HG02840 (cell line): ENCODE data around the gene KIAA0513.

Experiments
- ATAC-seq: cut with Tn5 transposase; IDR thresholded peaks from one replicate; pipeline ENCODE4 v1.9.1; 2021; ENCODE audit warnings: mild to moderate bottlenecking, moderate library complexity, moderate number of reproducible peaks; ENCODE audit not compliant: unreplicated experiment, low FRiP score

The KIAA0513 gene

GRCh38 chr16:85084841-85085510 is 57.4 kb downstream of the KIAA0513 start:
- no peak for ATAC-seq

GRCh38 chr16:85085721-85086120 is 58.1 kb downstream of the KIAA0513 start:
- ATAC-seq = no peak

GRCh38 chr16:85086347-85087291 is 59.0 kb downstream of the KIAA0513 start:
- ATAC-seq = no peak

GRCh38 chr16:85087899-85088569 is 60.4 kb downstream of the KIAA0513 start:
- no peak for ATAC-seq

GRCh38 chr16:85088570-85089199 is 61.1 kb downstream of the KIAA0513 start:
- no peak for ATAC-seq

- ATAC-seq = no peak
These were observed 61.9 kb downstream of the KIAA0513 start for GRCh38 chr16:85089525-85089924.

GRCh38 chr16:85090181-85090580 is 62.6 kb downstream of the KIAA0513 start:
- no peak for ATAC-seq

- no peak for ATAC-seq
These were observed 63.4 kb downstream of the KIAA0513 start for GRCh38 chr16:85090873-85091521.

GRCh38 chr16:85091522-85091910 is 63.9 kb downstream of the KIAA0513 start:
- no peak for ATAC-seq

- ATAC-seq = no peak
These were observed 64.7 kb downstream of the KIAA0513 start for GRCh38 chr16:85092309-85092708.

- ATAC-seq = no peak
These were observed 65.3 kb downstream of the KIAA0513 start for GRCh38 chr16:85092851-85093250.

- no peak for ATAC-seq
These were observed 66.1 kb downstream of the KIAA0513 start for GRCh38 chr16:85093705-85094104.

GRCh38 chr16:85094176-85094805 is 66.7 kb downstream of the KIAA0513 start:
- ATAC-seq = no peak

GRCh38 chr16:85094812-85095211 is 67.2 kb downstream of the KIAA0513 start:
- ATAC-seq = no peak

GRCh38 chr16:85096921-85097320 is 69.3 kb downstream of the KIAA0513 start:
- ATAC-seq = no peak

- ATAC-seq = no peak
These were observed 71.0 kb downstream of the KIAA0513 start for GRCh38 chr16:85098565-85098964.

- no peak for ATAC-seq
These were observed 72.7 kb downstream of the KIAA0513 start for GRCh38 chr16:85100265-85100664.

GRCh38 chr16:85101956-85102630 is 74.5 kb downstream of the KIAA0513 start:
- ATAC-seq = no peak
